HEK293T (cell line): ENCODE data around the gene UGT1A10.
"Not testable (repeated sequence)": the region's sequence is repeated elsewhere in the genome, so short reads cannot be mapped to it uniquely, and the experiment has no call there.

Experiments
- CTCF ChIA-PET: fragments of 350-600 bp; formaldehyde crosslinking; extraction: SDS; loops from one replicate; lab custom pipeline; 2021; ENCODE audit warnings: antibody characterized with exemption, inconsistent platforms; lab: Yijun Ruan, JAX
- POLR2A ChIA-PET: fragments of 350-600 bp; formaldehyde crosslinking; extraction: SDS; loops from one replicate; lab custom pipeline; 2020; ENCODE audit warnings: antibody characterized with exemption, inconsistent platforms; lab: Yijun Ruan, JAX
- DNase-seq: peaks from one replicate; pipeline ENCODE4 v3.0.0; 2012; ENCODE audit warnings: mixed read lengths; ENCODE audit errors: extremely low spot score
- ARNT ChIP-seq: fragments of 450-650 bp; IDR thresholded peaks from 2 replicates; pipeline ENCODE4 v1.6.1; 2017; ENCODE audit warnings: mild to moderate bottlenecking
- BHLHE40 ChIP-seq: fragments of 450-650 bp; IDR thresholded peaks from 2 replicates; pipeline ENCODE4 v1.6.1; 2016; ENCODE audit warnings: mild to moderate bottlenecking, moderate library complexity, borderline replicate concordance
- CTBP1 ChIP-seq: fragments of 450-650 bp; IDR thresholded peaks from 2 replicates; pipeline ENCODE4 v1.6.1; 2016; ENCODE audit warnings: borderline replicate concordance
- ELF4 ChIP-seq: fragments of 450-650 bp; IDR thresholded peaks from 2 replicates; pipeline ENCODE4 v1.6.1; 2017; ENCODE audit warnings: antibody characterized with exemption
- FOXA1 ChIP-seq: fragments of 450-650 bp; IDR thresholded peaks from 2 replicates; pipeline ENCODE4 v1.6.1; 2016; ENCODE audit warnings: mild to moderate bottlenecking
- FOXK2 ChIP-seq: fragments of 450-650 bp; IDR thresholded peaks from 2 replicates; pipeline ENCODE4 v1.6.1; 2016; ENCODE audit warnings: mild to moderate bottlenecking
- FOXM1 ChIP-seq: fragments of 450-650 bp; IDR thresholded peaks from 2 replicates; pipeline ENCODE4 v1.6.1; 2017; ENCODE audit warnings: mild to moderate bottlenecking, borderline replicate concordance
- HDGF ChIP-seq: fragments of 450-650 bp; IDR thresholded peaks from 2 replicates; pipeline ENCODE4 v1.6.1; 2017; ENCODE audit warnings: antibody characterized with exemption, borderline replicate concordance
- L3MBTL2 ChIP-seq: fragments of 450-650 bp; conservative IDR thresholded peaks from 2 replicates; pipeline ENCODE4 v1.6.1; 2016; ENCODE audit warnings: mild to moderate bottlenecking
- LEF1 ChIP-seq: fragments of 450-650 bp; IDR thresholded peaks from 2 replicates; pipeline ENCODE4 v1.6.1; 2017; ENCODE audit warnings: mild to moderate bottlenecking, borderline replicate concordance
- NFRKB ChIP-seq: fragments of 450-650 bp; IDR thresholded peaks from 2 replicates; pipeline ENCODE4 v1.6.1; 2016; ENCODE audit warnings: mild to moderate bottlenecking, moderate library complexity
- SP1 ChIP-seq: fragments of 450-650 bp; IDR thresholded peaks from 2 replicates; pipeline ENCODE4 v1.6.1; 2017
- SUZ12 ChIP-seq: fragments of 450-650 bp; IDR thresholded peaks from 2 replicates; pipeline ENCODE4 v1.6.1; 2016; ENCODE audit warnings: mild to moderate bottlenecking
- TARDBP ChIP-seq: fragments of 450-650 bp; IDR thresholded peaks from 2 replicates; pipeline ENCODE4 v1.6.1; 2016
- ZNF384 ChIP-seq: fragments of 450-650 bp; IDR thresholded peaks from 2 replicates; pipeline ENCODE4 v1.6.1; 2016
- TF ChIP-seq, protein P1 (sequence below): fragments of 450-650 bp; IDR thresholded peaks from 2 replicates; pipeline ENCODE4 v1.6.1; 2016

UGT1A10 gene

DNA sequence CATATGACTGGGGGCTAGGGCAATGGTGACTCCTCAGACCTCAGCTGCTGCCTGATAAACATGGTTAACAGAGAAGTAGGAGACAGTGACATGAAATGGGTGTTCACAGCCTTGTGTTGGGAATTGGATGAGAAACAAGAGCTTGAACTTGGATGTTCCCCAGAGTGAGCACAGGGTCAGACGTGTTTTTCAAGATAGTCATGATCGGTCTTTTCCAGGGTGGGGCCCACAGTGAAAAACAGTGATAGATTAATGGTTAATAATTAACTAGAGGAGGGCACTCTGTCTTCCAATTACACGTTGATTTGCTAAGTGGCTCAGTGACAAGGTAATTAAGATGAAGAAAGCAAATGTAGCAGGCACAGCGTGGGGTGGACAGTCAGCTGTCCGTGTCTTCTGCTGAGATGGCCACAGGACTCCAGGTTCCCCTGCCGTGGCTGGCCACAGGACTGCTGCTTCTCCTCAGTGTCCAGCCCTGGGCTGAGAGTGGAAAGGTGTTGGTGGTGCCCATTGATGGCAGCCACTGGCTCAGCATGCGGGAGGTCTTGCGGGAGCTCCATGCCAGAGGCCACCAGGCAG, 92.6 kb downstream of the UGT1A10 start, which contains the start of gene UGT1A3:
Gene UGT1A3, plus strand, starts transcription at position 320 of the 579 bp plus-strand sequence. Its CDS starts 85 bp downstream, at position 405.
- DNase-seq: no peak
- ChIA-PET CTCF (no interaction called here), POLR2A (no interaction called here)
- no peak for TF ChIP-seq L3MBTL2
- no peak for TF ChIP-seq CTBP1
- no peak for TF ChIP-seq SP1

DNA sequence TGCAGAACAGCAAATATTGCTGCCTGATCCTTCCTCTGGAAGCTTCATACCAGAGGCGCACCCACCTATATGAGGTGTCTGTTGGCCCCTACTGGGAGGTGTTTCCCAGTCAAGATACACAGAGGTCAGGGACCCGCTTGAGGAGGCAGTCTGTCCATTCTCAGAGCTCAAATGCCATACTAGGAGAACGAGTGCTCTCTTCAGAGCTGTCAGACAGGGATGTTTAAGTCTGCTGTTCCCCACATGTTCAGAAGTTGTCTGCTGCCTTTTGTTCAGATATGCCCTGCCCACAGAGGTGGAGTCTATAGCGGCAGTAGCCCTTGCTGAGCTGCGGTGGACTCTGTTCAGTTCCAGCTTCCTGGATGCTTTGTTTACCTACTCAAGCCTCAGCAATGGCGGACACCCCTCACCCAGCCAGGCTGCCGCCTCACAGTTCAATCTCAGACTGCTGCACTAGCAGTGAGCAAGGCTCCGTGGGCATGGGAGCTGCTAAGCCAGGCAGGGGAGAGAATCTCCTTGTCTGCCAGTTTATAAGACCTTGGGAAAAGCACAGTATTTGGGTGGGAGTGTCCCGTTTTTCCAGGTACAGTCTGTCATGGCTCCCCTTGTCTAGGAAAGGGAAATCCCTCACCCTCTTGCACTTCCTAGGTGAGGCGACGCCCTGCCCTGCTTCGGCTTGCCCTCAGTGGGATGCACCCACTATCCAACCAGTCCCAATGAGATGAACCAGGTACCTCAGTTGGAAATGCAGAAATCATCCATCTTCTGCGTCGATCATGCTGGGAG, 100.8 kb downstream of the UGT1A10 start:
- POLR2A ChIA-PET, CTCF ChIA-PET, DNase-seq: not testable (repeated sequence)

DNA sequence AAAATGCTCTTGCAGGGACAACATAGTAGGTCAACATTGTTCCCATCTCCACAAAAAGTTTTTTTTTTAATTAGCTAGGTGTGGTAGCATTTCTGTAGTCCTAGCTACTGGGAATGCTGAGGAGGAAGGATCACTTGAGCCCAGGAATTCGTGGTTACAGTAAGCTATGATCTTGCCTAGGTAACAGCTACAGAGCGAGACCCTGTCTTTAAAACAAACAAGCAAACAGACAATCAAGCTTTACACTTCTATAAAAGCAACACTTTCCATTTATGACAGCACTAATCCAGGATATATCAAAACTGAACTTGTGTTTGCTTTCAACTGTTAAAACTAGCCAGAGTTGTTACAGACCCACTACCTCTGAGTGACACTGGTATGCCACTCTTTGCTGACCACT, 104.6 kb downstream of the UGT1A10 start:
- CTCF ChIA-PET: no interaction called here
- DNase-seq: no peak
- TF ChIP-seq ZNF384: no peak
- no peak for TF ChIP-seq FOXA1
- TF ChIP-seq LEF1: no peak
- no peak for TF ChIP-seq FOXK2
- TF ChIP-seq SUZ12: no peak
- POLR2A ChIA-PET: no interaction called here

DNA sequence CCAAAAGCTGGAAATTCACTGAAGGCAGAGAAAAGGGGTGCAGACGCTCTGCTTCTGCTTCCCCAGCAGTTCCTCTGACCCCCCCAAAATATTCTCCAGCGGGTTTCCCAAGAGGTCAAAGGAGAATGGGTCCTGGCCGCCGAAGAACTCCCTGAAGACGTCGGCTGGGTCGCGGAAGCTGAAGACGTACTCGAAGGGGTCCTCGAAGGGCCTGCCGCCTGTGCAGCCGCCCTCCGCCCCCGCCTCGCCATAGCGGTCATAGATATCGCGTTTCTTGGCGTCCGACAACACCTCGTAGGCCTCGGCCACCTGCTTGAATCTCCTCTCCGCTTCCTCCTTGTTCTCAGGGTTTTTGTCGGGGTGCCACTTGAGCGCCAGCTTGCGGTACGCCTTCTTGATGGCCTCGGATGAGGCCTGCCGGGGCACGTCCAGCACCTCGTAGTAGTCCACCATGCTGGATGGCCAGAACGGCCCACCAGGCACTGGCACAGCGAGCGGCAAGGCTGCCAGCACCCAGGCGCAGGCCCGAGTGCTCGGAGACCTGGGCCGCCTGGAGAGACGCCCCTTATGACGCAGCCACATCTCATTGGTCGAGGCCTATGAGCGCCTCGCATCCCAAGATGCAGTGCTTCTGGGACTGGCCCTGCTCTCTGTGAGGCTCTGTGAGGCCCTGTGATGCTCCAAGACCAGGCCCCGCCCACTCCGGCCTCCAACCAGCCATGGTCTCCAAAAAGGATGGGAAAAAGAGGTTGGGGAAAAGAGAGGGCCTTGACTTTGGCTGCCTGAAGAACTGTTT, 107.4 kb downstream of the UGT1A10 start:
- no peak for TF ChIP-seq ELF4
- no peak for TF ChIP-seq LEF1
- no peak for TF ChIP-seq L3MBTL2
- TF ChIP-seq NFRKB: no peak
- ChIA-PET POLR2A (no interaction called here), CTCF (no interaction called here)
- no peak for DNase-seq

DNA sequence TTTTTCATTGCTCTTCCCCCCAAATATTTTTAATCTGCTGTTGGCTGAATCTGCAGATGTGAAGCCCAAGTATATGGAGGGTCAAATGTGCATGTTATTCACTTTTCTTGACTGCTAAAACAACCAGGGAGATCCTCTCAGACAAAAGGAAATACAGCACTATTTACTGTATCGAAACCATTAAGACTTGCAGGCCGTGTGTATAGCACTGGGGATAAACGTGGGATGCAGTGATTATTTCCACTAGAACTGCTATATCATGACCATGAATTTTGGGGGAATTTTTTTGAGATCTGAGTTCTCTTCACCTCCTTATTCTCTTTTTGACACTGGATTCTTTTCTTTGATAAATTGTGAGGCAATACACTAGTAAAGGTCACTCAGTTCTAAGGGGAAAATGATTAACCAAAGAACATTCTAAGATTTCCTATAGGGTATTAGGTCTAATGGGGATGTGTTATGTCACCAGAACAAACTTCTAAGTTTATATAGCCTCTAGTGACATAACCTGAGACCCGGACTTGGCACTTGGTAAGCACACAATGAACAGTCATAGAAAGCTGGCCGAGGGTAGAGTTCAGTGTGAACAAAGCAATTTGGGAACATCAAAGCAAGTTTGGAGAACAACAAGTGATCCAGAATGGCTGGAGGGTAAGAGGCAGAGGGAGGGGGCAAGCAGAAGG, 109.0 kb downstream of the UGT1A10 start:
- DNase-seq: no peak
- TF ChIP-seq FOXK2 (no peak), BHLHE40 (no peak), NFRKB (no peak), ZNF384 (no peak), CTBP1 (no peak), FOXA1 (no peak), HDGF (no peak), ARNT (no peak), SUZ12 (no peak)
- ChIA-PET POLR2A (no interaction called here), CTCF (no interaction called here)

DNA sequence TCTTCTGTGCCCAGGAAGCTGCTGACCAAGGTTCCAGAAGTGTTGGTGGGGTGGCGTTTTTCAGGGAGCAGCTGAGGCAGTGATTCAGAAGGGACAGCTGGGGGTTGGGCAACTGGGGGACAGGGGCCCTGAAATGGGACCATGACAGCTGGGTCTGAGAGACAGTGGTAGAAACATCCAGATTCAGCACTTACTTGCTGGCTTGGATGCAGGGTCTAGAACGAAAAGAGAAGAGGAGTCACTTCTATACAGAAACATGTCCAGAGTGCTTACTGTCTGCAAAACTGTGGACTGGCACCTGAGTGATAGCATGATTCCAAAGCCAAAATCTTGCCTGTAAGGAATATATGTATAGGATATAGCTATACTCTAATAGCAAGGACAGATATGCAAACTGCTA, 109.6 kb downstream of the UGT1A10 start:
- POLR2A ChIA-PET, CTCF ChIA-PET: not testable (repeated sequence)

DNA sequence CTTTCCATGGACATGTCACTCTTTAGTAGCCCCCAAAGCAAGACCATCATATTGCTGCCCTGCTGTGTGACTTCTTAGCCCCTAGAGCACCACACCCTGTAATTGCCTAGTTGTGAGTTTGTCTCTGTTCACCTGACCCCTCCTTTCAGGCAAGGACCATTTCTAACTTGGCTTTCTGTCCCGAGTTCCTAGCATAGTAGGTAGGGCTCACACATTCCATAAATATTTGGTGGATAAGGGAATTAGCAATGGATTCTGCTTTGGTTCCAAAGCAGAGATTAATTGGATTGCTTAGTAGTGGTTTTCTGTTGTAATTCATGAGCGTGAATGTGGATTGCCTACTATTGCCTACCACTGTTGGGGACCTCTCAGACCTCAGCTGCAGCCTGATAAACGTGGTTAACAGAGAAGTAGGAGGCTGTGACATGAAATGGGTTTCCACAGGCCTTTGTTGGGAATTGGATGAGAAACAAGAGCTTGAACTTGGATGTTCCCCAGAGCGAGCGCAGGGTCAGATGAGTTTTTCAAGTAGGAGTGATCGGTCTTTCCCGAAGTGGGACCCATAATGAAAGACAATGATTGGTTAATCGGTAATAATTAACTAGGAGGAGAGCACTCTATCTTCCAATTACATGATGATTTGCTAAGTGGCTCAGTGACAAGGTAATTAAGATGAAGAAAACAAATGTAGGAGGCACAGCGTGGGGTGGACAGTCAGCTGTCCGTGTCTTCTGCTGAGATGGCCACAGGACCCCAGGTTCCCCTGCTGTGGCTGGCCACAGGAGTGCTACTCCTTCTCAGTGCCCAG, 110.4 kb downstream of the UGT1A10 start:
- no peak for DNase-seq
- CTCF ChIA-PET: no interaction called here
- TF ChIP-seq NFRKB (no peak), ZNF384 (no peak), SUZ12 (no peak), TARDBP (no peak), LEF1 (no peak), FOXA1 (no peak), SP1 (no peak), L3MBTL2 (no peak), ARNT (no peak)
- POLR2A ChIA-PET: no interaction called here

More for the DNA sequence above, 109.6 kb downstream of the UGT1A10 start:
- not testable (repeated sequence) for DNase-seq

DNA sequence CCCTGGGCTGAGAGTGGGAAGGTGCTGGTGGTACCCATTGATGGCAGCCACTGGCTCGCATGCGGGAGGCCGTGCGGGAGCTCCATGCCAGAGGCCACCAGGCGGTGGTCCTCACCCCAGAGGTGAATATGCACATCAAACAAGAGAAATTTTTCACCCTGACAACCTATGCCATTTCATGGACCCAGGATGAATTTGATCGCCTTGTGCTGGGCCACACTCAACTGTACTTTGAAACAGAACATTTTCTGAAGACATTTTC, 111.0 kb downstream of the UGT1A10 start:
- TF ChIP-seq ARNT: no peak
- no peak for TF ChIP-seq LEF1
- TF ChIP-seq, protein P1, sequence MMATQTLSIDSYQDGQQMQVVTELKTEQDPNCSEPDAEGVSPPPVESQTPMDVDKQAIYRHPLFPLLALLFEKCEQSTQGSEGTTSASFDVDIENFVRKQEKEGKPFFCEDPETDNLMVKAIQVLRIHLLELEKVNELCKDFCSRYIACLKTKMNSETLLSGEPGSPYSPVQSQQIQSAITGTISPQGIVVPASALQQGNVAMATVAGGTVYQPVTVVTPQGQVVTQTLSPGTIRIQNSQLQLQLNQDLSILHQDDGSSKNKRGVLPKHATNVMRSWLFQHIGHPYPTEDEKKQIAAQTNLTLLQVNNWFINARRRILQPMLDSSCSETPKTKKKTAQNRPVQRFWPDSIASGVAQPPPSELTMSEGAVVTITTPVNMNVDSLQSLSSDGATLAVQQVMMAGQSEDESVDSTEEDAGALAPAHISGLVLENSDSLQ: no peak
- no peak for TF ChIP-seq SUZ12
- TF ChIP-seq TARDBP: no peak
- no peak for TF ChIP-seq CTBP1
- TF ChIP-seq BHLHE40: no peak
- no peak for TF ChIP-seq L3MBTL2
- TF ChIP-seq ELF4: no peak
- no peak for TF ChIP-seq SP1
- TF ChIP-seq HDGF: no peak
- TF ChIP-seq FOXM1: no peak
- TF ChIP-seq FOXK2: no peak
- no peak for TF ChIP-seq ZNF384
- TF ChIP-seq NFRKB: no peak
- no peak for TF ChIP-seq FOXA1
- no peak for DNase-seq
- ChIA-PET CTCF (no interaction called here), POLR2A (no interaction called here)

DNA sequence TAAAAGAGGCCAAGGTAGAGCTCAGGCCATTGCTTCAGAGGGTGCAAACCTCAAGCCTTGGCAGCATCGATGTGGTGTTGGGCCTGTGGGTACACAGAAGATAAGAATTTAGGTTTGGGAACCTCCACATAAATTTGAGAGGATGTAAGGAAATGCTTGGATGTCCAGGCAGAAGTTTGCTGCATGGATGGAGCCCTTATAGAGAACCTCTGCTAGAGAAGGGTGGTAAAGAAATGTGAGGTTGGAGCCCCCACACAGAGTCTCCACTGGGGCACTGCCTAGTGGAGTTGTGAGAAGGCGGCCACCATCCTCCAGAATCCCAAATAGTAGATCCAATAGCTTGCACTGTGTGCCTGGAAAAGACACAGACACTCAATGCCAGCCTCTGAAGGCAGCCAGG, 114.4 kb downstream of the UGT1A10 start:
- POLR2A ChIA-PET, DNase-seq, CTCF ChIA-PET: not testable (repeated sequence)

DNA sequence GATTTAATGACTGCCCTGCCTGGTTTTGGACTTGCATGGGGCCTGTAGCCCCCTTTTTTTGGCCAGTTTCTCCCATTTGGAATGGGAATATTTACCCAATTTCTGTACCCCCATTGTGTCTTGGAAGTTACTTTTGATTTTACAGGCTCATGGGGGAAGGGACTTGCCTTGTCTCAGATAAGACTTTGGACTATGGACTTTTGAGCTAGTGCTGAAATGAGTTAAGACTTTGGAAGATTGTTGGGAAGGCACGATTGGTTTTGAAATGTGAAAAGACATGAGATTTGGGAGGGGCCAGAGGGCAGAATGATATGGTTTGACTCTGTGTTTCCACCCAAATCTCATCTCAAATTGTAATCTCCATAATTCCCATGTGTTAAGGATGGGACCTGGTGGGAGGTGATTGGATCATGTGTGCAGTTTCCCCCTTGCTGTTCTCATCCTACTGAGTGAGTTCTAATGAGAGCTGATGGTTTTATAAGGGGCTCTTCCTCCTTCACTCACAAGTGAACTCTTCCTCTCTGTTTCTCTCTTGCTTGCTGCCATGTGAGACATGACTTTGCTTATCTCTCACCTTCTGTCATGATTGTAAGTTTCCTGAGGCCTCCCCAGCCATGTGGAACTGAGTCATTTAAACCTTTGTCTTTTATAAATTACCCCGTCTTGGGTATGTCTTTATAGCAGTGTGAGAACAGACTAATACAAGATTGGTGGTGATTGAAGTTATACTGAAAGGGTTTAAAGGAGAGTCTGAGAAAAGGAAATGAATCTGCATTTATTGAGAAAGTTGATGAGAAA, 115.2 kb downstream of the UGT1A10 start:
- DNase-seq, POLR2A ChIA-PET, CTCF ChIA-PET: not testable (repeated sequence)
